Measurements from ENCODE around the gene CREB3. TPM values are rescaled to one million over a fixed set of nuclear protein-coding genes. Genes with fewer than 3 reads are reported as not detected.

Gene CREB3
- total RNA-seq, 1 experiment from 2014 or later = 29.1 TPM

DNA sequence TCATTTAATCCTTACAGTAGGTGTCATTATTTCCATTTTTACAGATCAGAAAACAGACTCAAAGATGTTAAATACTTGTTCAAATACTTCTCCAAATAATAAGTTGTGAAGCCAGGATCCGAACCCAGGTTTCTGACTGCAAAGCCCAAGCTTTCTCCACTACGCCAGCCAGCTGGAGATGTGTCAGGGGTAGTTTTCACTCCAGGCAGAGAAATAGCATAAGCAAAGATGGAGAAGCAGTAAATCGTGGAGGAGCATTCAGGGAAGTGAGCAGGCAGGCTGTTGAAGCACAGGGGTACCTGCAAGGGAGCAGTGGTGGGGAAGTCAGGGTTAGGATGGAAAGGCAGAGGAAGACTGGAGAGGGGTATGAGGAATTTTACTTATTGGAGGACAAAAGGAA, 3.4 kb upstream of the CREB3 start:
- CTCF ChIA-PET = no interaction called here
- Histone ChIP-seq H3K27me3 (replicated peaks; ENCODE audit: insufficient read depth, low read depth, low read length, poor library complexity) (no peaks in the 10 kb centered on the region), H3K4me3 (ENCODE audit: low read depth, low read length, poor library complexity, severe bottlenecking) (no peak overlapping the region), H3K27ac (ENCODE audit: low read depth, low read length, poor library complexity, severe bottlenecking) (no peak overlapping the region), H3K9me3 (ENCODE audit: low read depth, low read length, poor library complexity, severe bottlenecking) (no peaks in the 10 kb centered on the region), H3K36me3 (ENCODE audit: insufficient read depth, low read length, poor library complexity, severe bottlenecking) (peaks cover 8% of the 10 kb centered on the region), H3K4me1 (ENCODE audit: insufficient read depth, low read length, poor library complexity, severe bottlenecking) (peaks cover 21% of the 10 kb centered on the region)
- no peak for TF ChIP-seq EZH2 (IDR thresholded peaks at IDR 0.05; ENCODE audit: borderline replicate concordance, low read depth, low read length, poor library complexity, severe bottlenecking)
- TF ChIP-seq CTCF (conservative IDR thresholded peaks at IDR 0.05; ENCODE audit: low read depth, low read length) = no peak
- DNase-seq (ENCODE audit: low spot score) = no peak
- POLR2A ChIA-PET (ENCODE audit: low non-redundant PET) = no interaction called here
- intact Hi-C loops (cut with micrococcal nuclease; ENCODE audit: unreplicated experiment) = no loop called here
- no TSS peak for BruUV-seq (replicated peaks)

- intact Hi-C loops (cut with micrococcal nuclease; ENCODE audit: unreplicated experiment) = loop anchor here (5.0 to 10.0 kb wide), 2 partner anchors 73 to 85 kb away; partner anchors contain the start of genes CCDC107, HINT2, RMRP and SPAG8
- no peak overlapping the region for H3K27ac ChIP-seq (ENCODE audit: low read depth, low read length, poor library complexity, severe bottlenecking)
- no TSS peak for BruUV-seq (replicated peaks)
- CTCF ChIA-PET = interaction anchor here (1.0 kb wide), 1 partner anchor 41 kb away, joined by 4 read pairs; no protein-coding TSS in a partner anchor
- TF ChIP-seq EZH2 (IDR thresholded peaks at IDR 0.05; ENCODE audit: borderline replicate concordance, low read depth, low read length, poor library complexity, severe bottlenecking) = no peak
- peak; percentile 68 for TF ChIP-seq CTCF (conservative IDR thresholded peaks at IDR 0.05; ENCODE audit: low read depth, low read length)
- no peaks in the 10 kb centered on the region for H3K27me3 ChIP-seq (replicated peaks; ENCODE audit: insufficient read depth, low read depth, low read length, poor library complexity)
- no peak overlapping the region for H3K4me3 ChIP-seq (ENCODE audit: low read depth, low read length, poor library complexity, severe bottlenecking)
- no peaks in the 10 kb centered on the region for H3K9me3 ChIP-seq (ENCODE audit: low read depth, low read length, poor library complexity, severe bottlenecking)
- POLR2A ChIA-PET (ENCODE audit: low non-redundant PET) = no interaction called here
- DNase-seq (ENCODE audit: low spot score) = peak; percentile 61
- H3K4me1 ChIP-seq (ENCODE audit: insufficient read depth, low read length, poor library complexity, severe bottlenecking) = peaks cover 21% of the 10 kb centered on the region
- H3K36me3 ChIP-seq (ENCODE audit: insufficient read depth, low read length, poor library complexity, severe bottlenecking) = peaks cover 3% of the 10 kb centered on the region
Observed at GRCh38 chr9:35729700-35730485, 2.6 kb upstream of the CREB3 start.

DNA sequence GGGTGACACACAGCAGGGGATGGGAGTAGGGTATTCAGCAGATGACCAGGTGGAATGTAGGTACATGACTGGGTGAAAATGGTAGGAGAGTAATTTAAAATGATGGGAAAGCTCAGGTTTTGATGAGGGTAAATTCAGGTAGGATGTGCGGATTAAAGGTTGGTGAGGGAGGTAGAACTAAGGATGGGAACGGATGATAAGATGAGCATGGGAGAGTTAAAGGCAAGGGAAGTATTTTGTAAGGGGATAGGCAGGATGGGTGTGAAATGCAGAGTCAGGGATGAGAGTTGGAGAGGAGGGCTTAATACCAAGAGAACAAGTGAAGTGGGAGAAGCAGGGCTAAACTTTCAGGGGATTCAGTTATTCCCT, 2.0 kb upstream of the CREB3 start:
- no TSS peak for BruUV-seq (replicated peaks)
- H3K36me3 ChIP-seq (ENCODE audit: insufficient read depth, low read length, poor library complexity, severe bottlenecking) = peaks cover 8% of the 10 kb centered on the region
- H3K4me1 ChIP-seq (ENCODE audit: insufficient read depth, low read length, poor library complexity, severe bottlenecking) = peaks cover 21% of the 10 kb centered on the region
- H3K9me3 ChIP-seq (ENCODE audit: low read depth, low read length, poor library complexity, severe bottlenecking) = no peaks in the 10 kb centered on the region
- intact Hi-C loops (cut with micrococcal nuclease; ENCODE audit: unreplicated experiment) = loop anchor here (5.0 to 10.0 kb wide), 2 partner anchors 73 to 84 kb away; partner anchors contain the start of genes CCDC107, HINT2, RMRP and SPAG8
- H3K4me3 ChIP-seq (ENCODE audit: low read depth, low read length, poor library complexity, severe bottlenecking) = peak overlapping the region; percentile 90
- ChIA-PET POLR2A (ENCODE audit: low non-redundant PET) (no interaction called here), CTCF (interaction anchor here (1.0 kb wide), 1 partner anchor 42 kb away, joined by 4 read pairs; no protein-coding TSS in a partner anchor)
- TF ChIP-seq EZH2 (IDR thresholded peaks at IDR 0.05; ENCODE audit: borderline replicate concordance, low read depth, low read length, poor library complexity, severe bottlenecking) (no peak), CTCF (conservative IDR thresholded peaks at IDR 0.05; ENCODE audit: low read depth, low read length) (no peak)
- H3K27me3 ChIP-seq (replicated peaks; ENCODE audit: insufficient read depth, low read depth, low read length, poor library complexity) = no peaks in the 10 kb centered on the region
- no peak overlapping the region for H3K27ac ChIP-seq (ENCODE audit: low read depth, low read length, poor library complexity, severe bottlenecking)
- DNase-seq (ENCODE audit: low spot score) = no peak
